SK-N-SH (cell line): ENCODE data around the gene CD86.

Experiments used
- CTCF ChIP-seq: fragments of 200-600 bp; sonication (generic); IDR thresholded peaks from 2 replicates; pipeline ENCODE4 v1.6.1; 2017; ENCODE audit warnings: antibody characterized with exemption, mild to moderate bottlenecking, moderate library complexity
- EP300 ChIP-seq, 2 experiments: IDR thresholded peaks; 2 replicates each; pipeline versions ENCODE4 v1.4.0 to v1.6.1; 2012; ENCODE audit warnings: borderline replicate concordance in 1 of 2, low read depth in 1 of 2, low read length in 1 of 2
- TF ChIP-seq, protein P1 (sequence below): IDR thresholded peaks from 2 replicates; pipeline ENCODE4 v1.4.0; 2012; ENCODE audit warnings: low read depth

GRCh38 chr3:122021811-122022401 is 33.3 kb upstream of the CD86 start, which contains the start of gene ILDR1:
- no peak for TF ChIP-seq CTCF
- no peak for TF ChIP-seq EP300 (IDR thresholded peaks at IDR 0.05; ENCODE audit: borderline replicate concordance in 1 of 2, low read depth in 1 of 2, low read length in 1 of 2)
- TF ChIP-seq, protein P1, sequence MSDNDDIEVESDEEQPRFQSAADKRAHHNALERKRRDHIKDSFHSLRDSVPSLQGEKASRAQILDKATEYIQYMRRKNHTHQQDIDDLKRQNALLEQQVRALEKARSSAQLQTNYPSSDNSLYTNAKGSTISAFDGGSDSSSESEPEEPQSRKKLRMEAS: no peak
